IPS-20b (cell line): ENCODE data around the gene ITGA5.
A peak's percentile ranks its signal among the peaks of the same experiment; 100 is the strongest.

Experiments
- H3K27ac ChIP-seq: one replicate; pipeline ENCODE4 v1.5.1; 2013; ENCODE audit warnings: low read length
- H3K27me3 ChIP-seq: 2 replicates; pipeline ENCODE4 v1.6.1; 2013; ENCODE audit warnings: mild to moderate bottlenecking, low read length, inconsistent platforms; ENCODE audit not compliant: insufficient read depth
- H3K36me3 ChIP-seq: 2 replicates; pipeline ENCODE4 v1.6.1; 2013; ENCODE audit warnings: low read depth, mild to moderate bottlenecking, inconsistent platforms, low read length, moderate library complexity; ENCODE audit not compliant: insufficient read depth
- H3K4me1 ChIP-seq: 2 replicates; pipeline ENCODE4 v1.6.1; 2013; ENCODE audit warnings: mild to moderate bottlenecking, control low read depth, inconsistent platforms, low read length, moderate library complexity; ENCODE audit not compliant: insufficient read depth
- H3K4me3 ChIP-seq: 2 replicates; pipeline ENCODE4 v1.5.1; 2013; ENCODE audit warnings: mild to moderate bottlenecking, low read length, inconsistent platforms
- H3K9ac ChIP-seq: 2 replicates; pipeline ENCODE4 v1.6.1; 2013; ENCODE audit warnings: low read depth, mild to moderate bottlenecking, inconsistent platforms, low read length, moderate library complexity
- H3K9me3 ChIP-seq: 2 replicates; pipeline ENCODE4 v1.6.1; 2013; ENCODE audit warnings: mild to moderate bottlenecking, low read depth, low read length, inconsistent platforms; ENCODE audit not compliant: insufficient read depth

Gene ITGA5

GRCh38 chr12:54373649-54374561, 45.2 kb downstream of the ITGA5 start:
- Histone ChIP-seq H3K4me3 (no peak overlapping the region), H3K9ac (no peak overlapping the region), H3K4me1 (peaks cover 3% of the 10 kb centered on the region; the same call in 1 of the 2 replicates), H3K27me3 (peaks cover 25% of the 10 kb centered on the region), H3K27ac (no peak overlapping the region), H3K36me3 (peaks cover 39% of the 10 kb centered on the region), H3K9me3 (no peaks in the 10 kb centered on the region)

- Histone ChIP-seq H3K27me3 (peaks cover 32% of the 10 kb centered on the region), H3K27ac (no peak overlapping the region)
Measured at GRCh38 chr12:54372113-54372806, 46.8 kb downstream of the ITGA5 start.

DNA sequence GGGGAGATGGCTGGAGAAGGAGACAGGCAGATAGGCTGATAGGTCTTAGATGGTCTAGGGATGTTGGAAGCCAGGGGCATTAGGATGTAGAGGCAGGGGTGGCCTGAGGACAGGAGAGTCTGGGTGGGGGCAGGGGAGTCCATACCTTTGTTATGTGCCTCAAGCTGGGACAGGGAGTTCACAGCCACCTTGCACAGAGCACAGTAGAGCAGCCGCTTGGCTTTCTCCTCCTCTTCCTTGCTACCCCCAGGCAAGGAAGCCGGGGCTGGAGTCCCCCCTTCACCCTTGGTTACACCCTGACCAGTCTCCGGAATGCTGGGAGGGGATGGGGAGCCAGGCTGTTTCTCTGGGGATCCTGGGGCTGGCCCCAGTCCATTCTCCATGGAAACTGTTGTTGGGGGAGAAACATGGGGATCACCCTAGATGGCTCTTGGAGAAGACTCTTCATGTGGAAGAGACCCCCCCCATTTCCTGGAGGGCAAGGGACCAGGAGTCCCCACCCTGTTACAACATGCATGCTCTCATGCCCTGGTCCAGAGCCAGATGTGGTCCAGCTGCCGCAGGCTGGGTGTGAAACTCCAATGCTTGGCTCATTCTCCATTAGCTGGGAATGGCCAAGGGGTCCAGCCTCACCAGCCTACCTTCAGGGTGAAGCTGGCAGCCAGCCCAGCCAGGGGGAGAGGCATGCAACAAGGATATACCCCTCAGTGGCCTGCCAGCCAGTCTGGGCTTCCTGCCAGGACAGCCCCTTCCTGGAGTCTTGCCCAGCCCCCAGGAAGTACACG, 47.5 kb downstream of the ITGA5 start:
- H3K9me3 ChIP-seq, result no peaks in the 10 kb centered on the region
- peaks cover 2% of the 10 kb centered on the region; the same call in 1 of the 2 replicates for H3K4me1 ChIP-seq
- no peak overlapping the region for H3K27ac ChIP-seq
- peaks cover 29% of the 10 kb centered on the region for H3K36me3 ChIP-seq
- peaks cover 35% of the 10 kb centered on the region for H3K27me3 ChIP-seq
- H3K4me3 ChIP-seq, result no peak overlapping the region
- H3K9ac ChIP-seq, result no peak overlapping the region

More at GRCh38 chr12:54372113-54372806, 46.8 kb downstream of the ITGA5 start:
- peaks cover 2% of the 10 kb centered on the region; the same call in 1 of the 2 replicates for H3K4me1 ChIP-seq
- H3K9me3 ChIP-seq, result no peaks in the 10 kb centered on the region
- no peak overlapping the region for H3K9ac ChIP-seq
- no peak overlapping the region for H3K4me3 ChIP-seq
- H3K36me3 ChIP-seq, result peaks cover 31% of the 10 kb centered on the region

GRCh38 chr12:54370171-54370730, 48.8 kb downstream of the ITGA5 start:
- peaks cover 29% of the 10 kb centered on the region for H3K36me3 ChIP-seq
- H3K9me3 ChIP-seq, result no peaks in the 10 kb centered on the region
- no peak overlapping the region for H3K27ac ChIP-seq
- peak overlapping the region; percentile 57; the same call in 1 of the 2 replicates for H3K4me3 ChIP-seq
- H3K4me1 ChIP-seq, result peaks cover 2% of the 10 kb centered on the region; the same call in 1 of the 2 replicates
- H3K9ac ChIP-seq, result no peak overlapping the region
- H3K27me3 ChIP-seq, result peaks cover 35% of the 10 kb centered on the region

DNA sequence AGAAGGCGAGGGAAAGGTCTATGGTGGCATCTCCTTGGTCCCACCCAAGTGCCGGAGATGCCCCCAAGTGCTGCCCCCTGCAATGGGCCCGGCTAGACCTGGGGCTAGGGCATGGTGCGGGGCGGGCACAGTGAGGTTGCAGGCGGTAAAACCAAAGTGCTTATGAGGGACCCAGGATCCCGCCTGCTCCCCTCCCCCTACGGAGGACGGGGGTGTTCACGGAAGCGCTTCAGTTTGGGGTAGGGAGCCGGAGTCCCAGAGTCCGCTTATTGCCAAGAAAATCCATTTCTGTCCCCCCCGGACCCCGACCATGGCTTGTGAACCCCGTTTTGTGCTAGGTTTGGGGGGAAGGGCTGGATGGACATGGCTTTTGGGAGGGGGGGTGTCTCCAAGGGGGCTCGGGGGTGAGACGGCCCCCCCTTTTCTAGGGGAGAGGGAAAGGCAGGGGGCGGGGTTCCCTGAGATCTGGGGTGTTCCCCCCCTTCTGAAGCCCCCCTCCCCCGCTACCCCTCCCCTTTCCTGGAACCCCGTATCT, 49.4 kb downstream of the ITGA5 start:
- Histone ChIP-seq H3K4me1 (peaks cover 2% of the 10 kb centered on the region; the same call in 1 of the 2 replicates), H3K27ac (no peak overlapping the region), H3K36me3 (peaks cover 26% of the 10 kb centered on the region), H3K9ac (no peak overlapping the region), H3K9me3 (no peaks in the 10 kb centered on the region), H3K27me3 (peaks cover 38% of the 10 kb centered on the region), H3K4me3 (peak overlapping the region; percentile 57)

GRCh38 chr12:54368709-54369596, 50.1 kb downstream of the ITGA5 start:
- peak overlapping the region; percentile 57 for H3K4me3 ChIP-seq

GRCh38 chr12:54368025-54368708, 50.9 kb downstream of the ITGA5 start:
- no peak overlapping the region for H3K9ac ChIP-seq
- H3K36me3 ChIP-seq, result peaks cover 11% of the 10 kb centered on the region
- peaks cover 2% of the 10 kb centered on the region; the same call in 1 of the 2 replicates for H3K4me1 ChIP-seq
- no peak overlapping the region for H3K4me3 ChIP-seq
- peaks cover 42% of the 10 kb centered on the region for H3K27me3 ChIP-seq
- H3K9me3 ChIP-seq, result no peaks in the 10 kb centered on the region
- no peak overlapping the region for H3K27ac ChIP-seq

More at GRCh38 chr12:54368709-54369596, 50.1 kb downstream of the ITGA5 start:
- Histone ChIP-seq H3K27ac (no peak overlapping the region), H3K36me3 (peaks cover 19% of the 10 kb centered on the region), H3K9me3 (no peaks in the 10 kb centered on the region), H3K4me1 (peaks cover 2% of the 10 kb centered on the region; the same call in 1 of the 2 replicates), H3K27me3 (peaks cover 42% of the 10 kb centered on the region), H3K9ac (no peak overlapping the region)

- Histone ChIP-seq H3K4me3 (no peak within 1 kb of the TSS), H3K27ac (no peak within 1 kb of the TSS), H3K9ac (no peak within 1 kb of the TSS), H3K9me3 (no peaks in the 10 kb centered on the region), H3K36me3 (no peaks in the 10 kb centered on the region), H3K27me3 (peaks cover 31% of the 10 kb centered on the region), H3K4me1 (peaks cover 6% of the 10 kb centered on the region; the same call in 1 of the 2 replicates)
Measured at GRCh38 chr12:54364413-54364812, 54.7 kb downstream of the ITGA5 start, which contains the start of gene GPR84. Gene GPR84 (minus strand): TSS chr12:54364486. CDS start chr12:54363851, 635 bp downstream.

- Histone ChIP-seq H3K9ac (no peak overlapping the region), H3K27ac (no peak overlapping the region), H3K27me3 (peaks cover 23% of the 10 kb centered on the region), H3K4me3 (no peak overlapping the region), H3K9me3 (no peaks in the 10 kb centered on the region), H3K36me3 (no peaks in the 10 kb centered on the region), H3K4me1 (peaks cover 6% of the 10 kb centered on the region; the same call in 1 of the 2 replicates)
Measured at GRCh38 chr12:54363618-54364017, 55.4 kb downstream of the ITGA5 start.

DNA sequence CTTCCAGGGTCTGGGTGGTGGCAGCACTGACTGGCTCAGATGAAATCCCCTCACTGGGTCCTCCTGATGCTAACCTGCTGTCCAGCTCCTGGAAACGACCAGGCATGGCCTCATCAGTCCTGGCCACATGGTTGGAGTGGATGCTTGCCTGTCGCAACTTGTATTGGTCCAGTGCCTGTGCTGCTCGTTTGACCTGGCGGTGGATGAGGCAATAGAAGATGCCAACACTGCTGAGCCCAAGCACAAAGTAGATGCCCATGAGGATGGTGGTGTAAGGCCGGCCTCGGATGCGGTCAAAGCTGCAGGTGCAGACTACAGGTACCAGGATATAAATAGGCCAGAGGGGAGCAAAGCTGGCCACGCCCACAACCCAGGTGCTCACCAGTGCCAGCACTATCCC, 56.0 kb downstream of the ITGA5 start:
- Histone ChIP-seq H3K36me3 (no peaks in the 10 kb centered on the region), H3K27me3 (peaks cover 18% of the 10 kb centered on the region), H3K4me3 (no peak overlapping the region), H3K27ac (no peak overlapping the region), H3K4me1 (peaks cover 10% of the 10 kb centered on the region; the same call in 1 of the 2 replicates), H3K9me3 (no peaks in the 10 kb centered on the region), H3K9ac (no peak overlapping the region)
